Adrenal gland (tissue), 12 donors: Measurements from ENCODE around the gene SH2B3. TPM values are rescaled to one million over a fixed set of nuclear protein-coding genes. Genes with fewer than 3 reads are reported as not detected.
A peak's percentile ranks its signal among the peaks of the same experiment; 100 is the strongest.
"Not testable (repeated sequence)": the region's sequence is repeated elsewhere in the genome, so short reads cannot be mapped to it uniquely, and the experiment has no call there.

Source experiments
- DNase-seq, 7 donors: peaks; one replicate each; pipeline ENCODE4 v3.0.0-alpha.2; 2019 to 2020
- H3K27ac ChIP-seq, 5 donors: fragments of 200-600 bp; sonication (generic) in 4 of 5; 1 replicate in 3 of 5; 2 replicates in 2 of 5; pipeline versions ENCODE4 v1.5.1 to v1.8.0; 2016 to 2020; ENCODE audit warnings: mild to moderate bottlenecking in 1 of 5
- H3K27me3 ChIP-seq: fragments of 200-600 bp; 2 replicates; pipeline ENCODE4 v1.8.0; 2021
- H3K36me3 ChIP-seq, 2 donors: fragments of 200-600 bp; replicated peaks in 1 of 2; 1 replicate in 1 of 2; 2 replicates in 1 of 2; pipeline versions ENCODE4 v1.5.1 to v1.8.0; 2018 to 2022
- H3K4me1 ChIP-seq, 2 donors: fragments of 200-600 bp; replicated peaks in 1 of 2; 1 replicate in 1 of 2; 2 replicates in 1 of 2; pipeline versions ENCODE4 v1.5.1 to v1.8.0; 2018 to 2021
- H3K4me3 ChIP-seq, 4 donors: fragments of 200-600 bp; sonication (generic) in 3 of 4; one replicate each; pipeline ENCODE4 v1.5.1; 2016 to 2018
- H3K9me3 ChIP-seq, 3 donors: fragments of 200-600 bp; sonication (generic) in 1 of 3; replicated peaks in 1 of 3; 1 replicate in 2 of 3; 2 replicates in 1 of 3; pipeline versions ENCODE4 v1.5.1 to v1.8.0; 2016 to 2021
- POLR2A ChIP-seq, 2 donors: fragments of 450-650 bp; IDR thresholded peaks; one replicate each; pipeline ENCODE4 v1.6.1; 2017; ENCODE audit warnings: antibody characterized with exemption in 2 of 2, mild to moderate bottlenecking in 2 of 2, moderate library complexity in 1 of 2
- WGBS, 4 donors: extraction: QIAGEN DNeasy Blood & Tissue Kit in 2 of 4; methylation state at CpG; one replicate each; pipeline versions ENCODE4 v1.1.5 to v1.1.7; 2013 to 2017; 5-methylcytosine and 5-hydroxymethylcytosine counted together
- intact Hi-C, 2 donors: fragments of 100-400 bp; cut with DNase I; formaldehyde crosslinking; loops; one replicate each; pipeline versions ENCODE4 v1.14.1 to v1.15.0; 2022 to 2023
- polyA plus RNA-seq, 3 donors: library from polyadenylated mRNA; stranded (reverse); fragments of 200-250 nt in 2 of 3; fragments of 350-450 nt in 1 of 3; fragmentation: Illumina TruSeq in 1 of 3; extraction: RNeasy Lipid Tissue Mini Kit (QIAGEN cat#74804) in 1 of 3; gene quantifications; one replicate each; pipeline ENCODE4 v1.2.3, GENCODE V29; 2013 to 2014
- total RNA-seq, 9 donors: library from RNA; depleted of rRNA in 4 of 9; stranded (reverse); fragments of >200 nt in 4 of 9; fragments of 120-200 nt in 1 of 9; fragmentation: NEBNext Ultra II Directional in 1 of 9; extraction: Animal tissue kit (Norgen Biotek cat#: 25700) in 1 of 9; gene quantifications; one replicate each; pipeline versions ENCODE4 v1.1.0 to v1.2.4, GENCODE V29; 2013 to 2023
- TF ChIP-seq, protein P1 (sequence below), 6 experiments: fragments of 450-650 bp in 4 of 6; fragments of 200-600 bp in 2 of 6; sonication (generic) in 1 of 6; IDR thresholded peaks; 1 replicate in 5 of 6; 2 replicates in 1 of 6; pipeline versions ENCODE4 v1.5.1 to v1.8.0; 2016 to 2021; ENCODE audit warnings: antibody characterized with exemption in 6 of 6, mild to moderate bottlenecking in 2 of 6, moderate library complexity in 1 of 6
- donor health status: healthy with polysubstance abuse.
- donor health status: Bipolar disorder and iron deficiency.
- donor health status: DM: yes; HTN: yes; CAD: no.
- donor health status: DM: no; HTN: no; CAD: no.
- donor health status: DM: no; HTN: no; CAD: no.
- donor health status: DM: yes; HTN: yes; CAD: no.

Gene SH2B3
- total and polyA plus RNA-seq, 12 donors, result 5.8 to 70.3 (median 28.5) TPM

DNA sequence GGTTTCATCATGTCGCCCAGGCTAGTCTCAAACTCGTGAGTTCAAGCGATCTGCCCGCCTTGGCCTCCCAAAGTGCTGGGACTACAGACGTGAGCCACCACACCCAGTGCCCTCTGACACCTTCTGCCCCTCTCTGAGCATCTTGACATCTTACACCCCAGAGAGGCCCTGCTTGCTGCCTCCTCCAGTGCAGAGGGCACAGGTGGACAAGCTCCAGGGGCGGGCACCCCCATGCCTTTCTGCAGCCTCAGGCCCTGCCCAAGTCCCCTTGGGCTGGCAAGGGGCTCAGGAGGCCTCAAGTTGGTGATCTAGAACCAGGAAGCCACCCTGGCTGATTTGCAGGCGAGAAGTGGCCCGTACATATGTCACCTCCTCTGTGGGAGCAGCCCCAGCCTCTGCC, 11.2 kb upstream of the SH2B3 start:
- Histone ChIP-seq H3K27ac (no peak overlapping the region), H3K4me3 (no peak overlapping the region), H3K27me3 (no peaks in the 10 kb centered on the region), H3K9me3 (no peaks in the 10 kb centered on the region), H3K36me3 (no peaks in the 10 kb centered on the region), H3K4me1 (peaks cover 0 to 6% of the 10 kb centered on the region in 2 donors)
- DNase-seq, result no peak
- WGBS, 4 donors, result 81 to 87% (median 85%) methylated on average over 6 to 8 of the region's 8 CpGs
- intact Hi-C loops, result loop anchor here in 1 of 2 donors (5.0 kb wide), 1 partner anchor 57 kb away; no protein-coding TSS in a partner anchor
- no peak for TF ChIP-seq POLR2A (IDR thresholded peaks at IDR 0.05)
- TF ChIP-seq, protein P1, sequence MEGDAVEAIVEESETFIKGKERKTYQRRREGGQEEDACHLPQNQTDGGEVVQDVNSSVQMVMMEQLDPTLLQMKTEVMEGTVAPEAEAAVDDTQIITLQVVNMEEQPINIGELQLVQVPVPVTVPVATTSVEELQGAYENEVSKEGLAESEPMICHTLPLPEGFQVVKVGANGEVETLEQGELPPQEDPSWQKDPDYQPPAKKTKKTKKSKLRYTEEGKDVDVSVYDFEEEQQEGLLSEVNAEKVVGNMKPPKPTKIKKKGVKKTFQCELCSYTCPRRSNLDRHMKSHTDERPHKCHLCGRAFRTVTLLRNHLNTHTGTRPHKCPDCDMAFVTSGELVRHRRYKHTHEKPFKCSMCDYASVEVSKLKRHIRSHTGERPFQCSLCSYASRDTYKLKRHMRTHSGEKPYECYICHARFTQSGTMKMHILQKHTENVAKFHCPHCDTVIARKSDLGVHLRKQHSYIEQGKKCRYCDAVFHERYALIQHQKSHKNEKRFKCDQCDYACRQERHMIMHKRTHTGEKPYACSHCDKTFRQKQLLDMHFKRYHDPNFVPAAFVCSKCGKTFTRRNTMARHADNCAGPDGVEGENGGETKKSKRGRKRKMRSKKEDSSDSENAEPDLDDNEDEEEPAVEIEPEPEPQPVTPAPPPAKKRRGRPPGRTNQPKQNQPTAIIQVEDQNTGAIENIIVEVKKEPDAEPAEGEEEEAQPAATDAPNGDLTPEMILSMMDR (IDR thresholded peaks at IDR 0.05), result no peak

DNA sequence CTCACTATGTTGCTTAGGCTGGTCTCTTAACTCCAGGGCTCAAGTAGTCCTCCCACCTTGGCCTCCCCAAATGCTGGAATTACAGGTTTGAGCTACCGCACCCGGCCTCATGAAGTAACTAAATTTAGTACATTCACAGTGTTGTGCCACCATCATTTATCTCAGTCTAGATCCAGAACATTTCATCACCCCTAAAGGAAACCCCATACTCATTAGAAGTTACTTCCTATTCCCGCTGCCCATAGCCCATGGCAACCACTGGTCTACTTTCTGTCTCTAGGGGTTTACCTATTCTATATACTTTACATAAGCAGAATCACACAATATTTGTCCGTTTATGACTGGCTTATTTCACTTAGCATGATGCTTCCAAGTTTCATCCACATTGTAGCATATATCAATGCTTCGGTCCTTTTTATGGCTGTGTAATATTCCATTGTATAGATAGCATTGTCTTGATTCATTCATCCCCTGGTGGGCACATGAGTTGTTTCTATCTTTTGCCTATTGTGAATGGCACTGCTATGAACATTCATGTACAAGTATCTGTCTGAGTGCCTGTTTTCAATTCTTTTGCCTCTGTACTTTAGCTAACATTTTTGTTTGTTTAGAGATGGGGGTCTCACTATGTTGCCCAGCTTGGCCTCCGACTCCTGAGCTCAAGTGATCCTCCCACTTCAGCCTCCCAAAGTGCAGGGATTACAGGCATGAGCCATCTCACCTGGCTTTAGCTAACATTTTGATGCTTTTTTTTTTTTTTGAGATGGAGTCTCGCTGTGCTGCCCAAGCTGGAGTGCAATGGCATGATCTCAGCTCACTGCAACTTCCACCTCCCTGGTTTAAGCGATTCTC, 10.2 kb upstream of the SH2B3 start:
- Histone ChIP-seq H3K36me3 (no peaks in the 10 kb centered on the region), H3K4me1 (peaks cover 0 to 6% of the 10 kb centered on the region in 2 donors), H3K27me3 (no peaks in the 10 kb centered on the region), H3K4me3 (no peak overlapping the region), H3K9me3 (no peaks in the 10 kb centered on the region), H3K27ac (no peak overlapping the region)
- intact Hi-C loops, result loop anchor here in 1 of 2 donors (5.0 kb wide), 3 partner anchors 57 to 277 kb away; no protein-coding TSS in a partner anchor
- WGBS, 4 donors, result 78 to 84% (median 79%) methylated on average over 8 of the region's 8 CpGs
- no peak for DNase-seq
- TF ChIP-seq, protein P1 (IDR thresholded peaks at IDR 0.05), result no peak
- no peak for TF ChIP-seq POLR2A (IDR thresholded peaks at IDR 0.05)

DNA sequence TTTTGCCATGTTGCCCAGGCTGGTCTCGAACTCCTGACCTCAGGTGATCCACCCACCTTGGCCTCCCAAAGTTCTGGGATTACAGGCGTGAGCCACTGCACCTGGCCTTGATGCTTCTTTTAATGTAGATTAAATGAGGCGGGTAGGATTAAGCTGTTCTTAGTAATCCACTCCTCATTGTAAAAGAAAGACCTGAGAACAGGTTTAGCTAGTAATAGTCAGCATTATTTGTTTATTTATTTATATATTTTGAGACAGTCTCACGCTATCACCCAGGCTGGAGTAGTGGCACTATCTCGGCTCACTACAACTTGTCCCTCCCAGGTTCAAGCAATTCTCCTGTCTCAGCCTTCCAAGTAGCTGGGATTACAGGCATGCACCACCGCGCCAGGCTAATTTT, 9.5 kb upstream of the SH2B3 start:
- not testable (repeated sequence) for H3K9me3 ChIP-seq, H3K4me3 ChIP-seq, H3K36me3 ChIP-seq, H3K4me1 ChIP-seq, H3K27me3 ChIP-seq, DNase-seq
- H3K27ac ChIP-seq, result peak overlapping the region in 1 of 5 donors; percentile 74
- WGBS, 4 donors, result 81 to 91% (median 85%) methylated on average over 7 of the region's 7 CpGs
- intact Hi-C loops, result loop anchor here in 1 of 2 donors (5.0 kb wide), 3 partner anchors 56 to 276 kb away; no protein-coding TSS in a partner anchor

DNA sequence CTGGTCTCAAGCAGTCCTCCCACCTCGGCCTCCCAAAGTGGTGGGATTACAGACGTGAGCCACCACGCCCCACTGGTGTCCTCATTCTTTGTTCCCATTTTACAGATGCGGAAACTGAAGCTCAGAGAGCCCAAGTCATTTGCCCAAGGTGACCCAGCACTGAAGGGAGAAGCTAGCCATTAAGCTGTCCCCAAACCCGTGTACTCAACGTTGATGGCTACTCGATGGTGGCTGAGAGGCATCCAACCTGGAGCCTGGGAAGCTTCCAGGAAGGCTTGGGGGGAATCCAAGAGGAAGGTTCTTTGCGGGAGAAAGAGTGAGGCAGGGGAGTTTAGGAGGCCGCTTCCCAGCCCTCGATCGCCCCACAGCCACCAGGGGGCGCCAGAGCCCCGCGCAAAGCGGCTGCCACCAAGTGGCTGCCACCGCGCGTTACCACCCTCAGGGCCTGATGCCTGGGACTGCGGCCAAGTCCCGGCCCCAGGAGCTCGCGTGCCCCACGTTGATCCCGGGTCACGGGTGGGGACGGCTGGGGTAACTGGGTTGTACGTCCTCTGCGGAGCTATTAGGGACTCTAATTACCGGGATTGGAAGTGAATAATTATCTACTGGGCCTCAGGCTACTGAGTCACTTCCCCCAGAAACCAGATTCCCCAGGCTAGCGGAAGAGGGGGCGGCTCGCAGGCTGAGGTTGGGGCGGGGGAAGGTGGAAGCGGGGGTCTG, 8.8 kb upstream of the SH2B3 start:
- Histone ChIP-seq H3K4me1 (peaks cover 0 to 6% of the 10 kb centered on the region in 2 donors), H3K27ac (peak overlapping the region in 3 of 5 donors; percentile 35 to 74 (median 52)), H3K9me3 (no peaks in the 10 kb centered on the region), H3K27me3 (no peaks in the 10 kb centered on the region), H3K4me3 (peak overlapping the region in 1 of 4 donors; percentile 46), H3K36me3 (no peaks in the 10 kb centered on the region)
- peak; percentile 77 to 90 (median 87) for DNase-seq
- intact Hi-C loops, result loop anchor here in 1 of 2 donors (5.0 kb wide), 3 partner anchors 55 to 275 kb away; no protein-coding TSS in a partner anchor
- WGBS, 4 donors, result 5 to 37% (median 7%) methylated on average over 5 to 34 of the region's 34 CpGs
- no peak for TF ChIP-seq POLR2A (IDR thresholded peaks at IDR 0.05)
- TF ChIP-seq, protein P1 (IDR thresholded peaks at IDR 0.05), result peak; percentile 98 to 99 (median 99)
